HG03280 (cell line): ENCODE measurements around the gene THRAP3.
"Not testable (repeated sequence)": the region's sequence is repeated elsewhere in the genome, so short reads cannot be mapped to it uniquely, and the experiment has no call there.

Source experiments
- ATAC-seq: cut with Tn5 transposase; IDR thresholded peaks from one replicate; pipeline ENCODE4 v1.9.1; 2021; ENCODE audit warnings: mild to moderate bottlenecking, moderate library complexity; ENCODE audit not compliant: unreplicated experiment

Gene THRAP3, protein sequence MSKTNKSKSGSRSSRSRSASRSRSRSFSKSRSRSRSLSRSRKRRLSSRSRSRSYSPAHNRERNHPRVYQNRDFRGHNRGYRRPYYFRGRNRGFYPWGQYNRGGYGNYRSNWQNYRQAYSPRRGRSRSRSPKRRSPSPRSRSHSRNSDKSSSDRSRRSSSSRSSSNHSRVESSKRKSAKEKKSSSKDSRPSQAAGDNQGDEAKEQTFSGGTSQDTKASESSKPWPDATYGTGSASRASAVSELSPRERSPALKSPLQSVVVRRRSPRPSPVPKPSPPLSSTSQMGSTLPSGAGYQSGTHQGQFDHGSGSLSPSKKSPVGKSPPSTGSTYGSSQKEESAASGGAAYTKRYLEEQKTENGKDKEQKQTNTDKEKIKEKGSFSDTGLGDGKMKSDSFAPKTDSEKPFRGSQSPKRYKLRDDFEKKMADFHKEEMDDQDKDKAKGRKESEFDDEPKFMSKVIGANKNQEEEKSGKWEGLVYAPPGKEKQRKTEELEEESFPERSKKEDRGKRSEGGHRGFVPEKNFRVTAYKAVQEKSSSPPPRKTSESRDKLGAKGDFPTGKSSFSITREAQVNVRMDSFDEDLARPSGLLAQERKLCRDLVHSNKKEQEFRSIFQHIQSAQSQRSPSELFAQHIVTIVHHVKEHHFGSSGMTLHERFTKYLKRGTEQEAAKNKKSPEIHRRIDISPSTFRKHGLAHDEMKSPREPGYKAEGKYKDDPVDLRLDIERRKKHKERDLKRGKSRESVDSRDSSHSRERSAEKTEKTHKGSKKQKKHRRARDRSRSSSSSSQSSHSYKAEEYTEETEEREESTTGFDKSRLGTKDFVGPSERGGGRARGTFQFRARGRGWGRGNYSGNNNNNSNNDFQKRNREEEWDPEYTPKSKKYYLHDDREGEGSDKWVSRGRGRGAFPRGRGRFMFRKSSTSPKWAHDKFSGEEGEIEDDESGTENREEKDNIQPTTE

DNA sequence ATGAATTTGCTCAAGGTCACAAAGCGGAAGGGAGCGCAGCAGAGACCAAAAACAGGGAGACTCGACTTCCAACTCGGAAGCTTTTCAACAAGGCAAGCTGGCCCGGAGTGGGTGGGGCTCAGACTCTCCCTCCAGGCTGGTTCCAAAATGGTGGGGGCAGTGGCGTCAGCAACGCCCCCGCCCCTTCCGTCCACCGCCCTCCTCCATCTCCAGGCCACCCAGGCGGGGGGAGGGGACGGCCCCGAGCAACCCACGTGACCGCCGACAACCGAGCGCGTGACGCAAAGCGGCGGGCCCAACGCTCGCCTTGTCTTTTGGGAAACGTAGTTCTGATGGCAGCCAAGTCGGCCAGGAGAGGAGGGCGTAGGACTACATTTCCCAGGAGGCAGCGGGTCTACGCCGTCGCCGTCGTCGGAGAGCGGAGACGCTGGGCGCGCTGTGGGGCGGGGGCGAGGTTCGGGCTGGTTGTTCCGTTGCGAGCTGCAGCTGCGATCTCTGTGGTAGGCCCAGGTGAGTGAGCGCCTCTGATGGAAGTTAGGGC lies at the start of gene THRAP3:
Gene THRAP3 (plus strand): TSS at position 448 of the 541 bp plus-strand sequence. CDS start 58,121 bp downstream, outside the sequence.
- peak; percentile 91 for ATAC-seq

DNA sequence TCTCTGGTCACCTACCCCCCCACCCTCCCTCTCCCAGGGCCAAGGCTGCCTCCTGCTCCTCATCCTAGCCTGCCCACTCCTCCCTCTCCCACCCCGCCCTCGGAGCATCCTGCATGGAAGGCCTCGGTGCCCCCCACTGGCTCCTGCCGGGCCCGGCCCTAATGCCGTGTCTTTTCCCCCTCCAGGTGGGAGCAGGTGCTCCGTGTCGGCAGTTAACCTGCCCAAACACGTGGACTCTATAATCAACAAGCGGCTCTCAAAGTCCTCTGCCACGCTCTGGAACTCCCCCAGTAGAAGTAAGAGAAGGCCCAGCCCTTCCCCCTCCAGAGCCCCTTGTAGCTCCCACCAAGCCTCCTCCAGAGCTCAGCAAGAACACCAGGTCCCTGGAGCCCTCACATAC lies 49.5 kb upstream of the THRAP3 start:
- ATAC-seq: no peak

DNA sequence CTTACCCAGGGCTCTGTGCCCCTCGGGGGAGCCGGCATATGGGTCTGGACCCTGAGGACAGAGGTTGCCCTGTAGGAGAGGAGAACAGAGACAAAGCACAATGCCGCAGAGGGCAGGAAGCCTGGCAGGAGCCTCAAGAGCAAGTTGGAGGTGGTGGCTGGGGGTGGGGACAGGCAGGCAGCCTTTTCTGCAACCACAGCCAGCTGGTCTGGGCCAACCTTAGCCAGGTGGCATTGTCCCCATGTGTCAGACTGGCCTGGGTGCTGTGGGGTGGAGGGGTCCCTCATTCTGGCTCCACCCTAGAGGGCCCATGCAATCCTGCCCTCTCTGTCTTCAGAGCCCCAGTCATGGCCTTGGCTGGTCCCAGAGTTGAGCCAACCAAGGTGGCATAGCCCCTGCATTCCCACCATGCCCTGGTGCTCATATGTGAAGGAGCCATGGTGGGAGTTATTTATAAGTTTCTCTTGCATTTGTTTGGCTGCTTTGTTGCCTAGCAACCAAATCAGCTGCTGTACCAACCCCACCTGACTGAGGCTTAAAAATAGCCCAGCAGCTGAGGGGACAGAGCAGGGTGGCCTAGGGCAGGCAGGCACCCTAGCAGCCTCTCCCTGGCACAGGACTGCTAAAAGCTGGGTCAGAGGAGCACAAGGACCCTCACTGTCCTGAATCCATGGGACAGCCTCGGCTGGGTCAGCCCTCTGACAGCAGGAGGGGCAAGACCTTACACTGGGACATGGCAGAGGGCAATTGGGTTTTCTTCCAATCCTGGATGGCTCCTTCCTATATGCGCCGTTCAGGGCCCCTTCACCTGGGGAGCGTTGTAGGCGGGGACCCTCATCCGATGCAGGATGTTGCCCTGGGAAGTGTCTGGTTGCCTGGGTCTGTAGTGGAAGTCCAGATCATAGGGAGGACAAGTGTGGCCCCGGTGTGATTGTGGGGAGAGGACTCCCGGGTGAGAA lies 48.8 kb upstream of the THRAP3 start:
- ATAC-seq: no peak

DNA sequence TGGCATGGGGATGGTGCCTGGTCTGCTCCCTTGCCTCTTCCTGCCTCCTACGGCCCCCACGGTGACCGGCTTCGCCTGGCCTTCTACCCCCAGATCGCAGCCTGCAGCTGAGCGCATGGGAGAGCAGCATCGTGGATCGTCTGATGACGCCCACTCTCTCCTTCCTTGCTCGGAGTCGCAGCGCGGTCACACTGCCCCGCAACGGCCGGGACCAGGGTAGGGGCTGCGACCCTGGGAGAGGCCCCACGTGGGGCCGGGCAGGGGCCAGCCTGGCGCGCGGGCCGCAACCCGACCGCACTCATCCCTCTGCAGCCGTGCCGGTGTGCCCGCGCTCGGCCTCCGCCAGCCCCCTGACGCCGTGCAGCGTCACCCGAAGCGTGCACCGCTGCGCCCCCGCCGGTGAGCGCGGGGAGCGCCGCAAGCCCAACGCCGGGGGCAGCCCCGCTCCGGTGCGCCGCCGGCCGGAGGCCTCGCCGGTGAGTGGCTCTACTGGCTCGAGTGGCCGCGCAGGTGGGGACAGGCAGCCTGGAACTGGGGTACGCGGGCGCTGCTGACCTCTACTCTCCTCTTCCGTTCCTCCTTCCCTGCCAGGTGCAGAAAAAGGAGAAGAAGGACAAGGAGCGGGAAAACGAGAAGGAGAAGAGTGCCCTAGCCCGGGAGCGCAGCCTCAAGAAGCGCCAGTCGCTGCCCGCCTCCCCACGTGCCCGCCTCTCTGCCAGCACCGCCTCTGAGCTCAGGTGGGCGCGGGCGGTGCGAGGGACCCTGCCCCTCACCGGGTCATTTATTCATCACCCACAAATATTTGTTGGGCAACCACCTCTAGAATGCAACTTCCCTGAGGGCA lies 47.9 kb upstream of the THRAP3 start:
- ATAC-seq: no peak

DNA sequence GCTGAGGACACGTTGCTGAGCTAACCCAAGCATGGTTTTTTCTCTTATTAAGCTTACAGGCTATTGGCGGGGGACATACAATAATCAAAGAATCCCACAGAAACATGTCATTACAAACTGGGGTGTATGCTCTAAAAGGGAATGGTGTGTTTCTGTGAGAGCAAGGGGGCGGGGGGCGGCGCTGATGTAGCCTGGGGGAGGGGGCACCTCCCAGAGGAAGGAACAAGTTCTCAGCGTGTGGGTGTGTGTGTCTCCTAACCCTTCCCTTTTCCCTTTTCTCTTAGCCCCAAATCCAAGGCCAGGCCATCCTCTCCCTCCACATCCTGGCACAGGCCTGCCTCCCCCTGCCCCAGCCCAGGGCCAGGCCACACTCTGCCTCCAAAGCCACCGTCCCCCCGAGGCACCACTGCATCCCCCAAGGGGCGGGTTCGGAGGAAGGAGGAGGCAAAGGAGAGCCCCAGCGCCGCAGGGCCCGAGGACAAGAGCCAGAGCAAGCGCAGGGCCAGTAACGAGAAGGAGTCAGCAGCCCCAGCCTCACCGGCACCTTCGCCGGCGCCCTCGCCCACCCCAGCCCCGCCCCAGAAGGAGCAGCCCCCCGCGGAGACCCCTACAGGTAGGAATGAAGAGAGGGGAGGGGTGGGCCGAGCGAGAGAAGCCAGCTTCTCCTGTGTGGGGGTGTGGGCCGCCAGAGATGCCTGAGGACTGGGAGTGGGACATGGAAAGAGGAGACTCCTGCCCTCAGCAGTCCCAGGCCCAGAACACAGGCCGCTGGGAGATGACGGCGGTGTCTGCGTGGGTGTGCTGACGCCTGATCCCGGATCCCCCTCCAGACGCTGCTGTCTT lies 46.4 kb upstream of the THRAP3 start:
- ATAC-seq: no peak

DNA sequence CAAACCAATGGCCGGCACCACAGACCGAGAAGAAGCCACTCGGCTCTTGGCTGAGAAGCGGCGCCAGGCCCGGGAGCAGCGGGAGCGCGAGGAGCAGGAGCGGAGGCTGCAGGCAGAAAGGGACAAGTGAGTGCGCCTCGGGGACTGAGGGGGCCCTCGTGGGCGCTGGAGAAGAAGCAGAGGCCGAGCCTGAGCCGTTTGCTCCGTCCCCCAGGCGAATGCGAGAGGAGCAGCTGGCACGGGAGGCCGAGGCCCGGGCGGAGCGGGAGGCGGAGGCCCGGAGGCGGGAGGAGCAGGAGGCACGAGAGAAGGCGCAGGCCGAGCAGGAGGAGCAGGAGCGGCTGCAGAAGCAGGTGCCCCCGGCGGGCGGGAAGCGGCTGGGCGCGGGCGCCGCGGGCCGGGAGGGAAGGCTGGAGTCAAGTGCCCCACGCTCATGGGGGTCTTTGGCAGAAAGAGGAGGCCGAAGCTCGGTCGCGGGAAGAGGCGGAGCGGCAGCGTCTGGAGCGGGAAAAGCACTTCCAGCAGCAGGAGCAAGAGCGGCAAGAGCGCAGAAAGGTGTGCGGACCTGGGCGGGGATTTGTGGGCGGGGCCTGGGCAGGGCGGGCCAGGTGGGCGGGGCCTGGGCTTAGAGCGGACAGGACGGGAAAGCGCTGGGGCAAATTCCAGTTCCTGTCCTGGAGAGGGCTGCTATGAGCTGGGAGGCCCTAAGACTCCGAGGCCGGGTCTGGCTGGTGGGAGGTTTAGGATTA lies 45.6 kb upstream of the THRAP3 start:
- no peak for ATAC-seq

DNA sequence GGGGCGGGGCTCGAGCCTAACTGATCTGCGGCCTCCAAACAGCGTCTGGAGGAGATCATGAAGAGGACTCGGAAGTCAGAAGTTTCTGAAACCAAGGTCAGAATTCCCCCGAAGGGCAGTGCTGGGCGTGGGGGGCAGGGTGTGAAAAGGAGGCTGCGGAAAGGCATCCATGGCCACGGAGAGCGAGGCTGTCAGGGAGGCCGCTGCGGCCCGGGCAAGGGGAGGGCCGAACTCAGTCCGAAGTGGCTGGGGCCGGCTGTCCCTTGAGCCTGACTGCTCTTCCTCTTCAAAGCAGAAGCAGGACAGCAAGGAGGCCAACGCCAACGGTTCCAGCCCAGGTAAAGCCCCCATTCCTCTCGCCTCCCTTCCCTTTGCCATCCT lies 45.0 kb upstream of the THRAP3 start:
- ATAC-seq: no peak

DNA sequence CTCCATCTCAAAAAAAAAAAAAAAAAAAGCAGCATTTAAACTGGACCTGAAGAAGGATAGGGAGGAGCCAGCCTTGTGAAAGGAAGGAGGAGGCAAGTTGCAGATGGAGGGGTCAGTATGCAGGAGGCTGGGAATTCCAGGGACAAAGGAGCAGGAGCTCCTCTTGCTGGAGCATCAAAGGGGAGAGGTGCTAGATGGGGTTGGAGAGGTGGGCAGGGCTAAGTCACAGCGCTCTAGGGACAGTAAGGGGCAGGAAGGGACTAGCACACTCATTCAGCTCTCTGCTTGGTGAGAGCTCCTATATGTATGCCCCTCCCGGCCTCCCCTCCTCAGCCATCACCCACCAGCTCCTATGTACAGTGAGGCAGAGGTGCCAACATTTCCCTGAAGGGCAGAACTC lies 41.5 kb upstream of the THRAP3 start:
- ATAC-seq: no peak

DNA sequence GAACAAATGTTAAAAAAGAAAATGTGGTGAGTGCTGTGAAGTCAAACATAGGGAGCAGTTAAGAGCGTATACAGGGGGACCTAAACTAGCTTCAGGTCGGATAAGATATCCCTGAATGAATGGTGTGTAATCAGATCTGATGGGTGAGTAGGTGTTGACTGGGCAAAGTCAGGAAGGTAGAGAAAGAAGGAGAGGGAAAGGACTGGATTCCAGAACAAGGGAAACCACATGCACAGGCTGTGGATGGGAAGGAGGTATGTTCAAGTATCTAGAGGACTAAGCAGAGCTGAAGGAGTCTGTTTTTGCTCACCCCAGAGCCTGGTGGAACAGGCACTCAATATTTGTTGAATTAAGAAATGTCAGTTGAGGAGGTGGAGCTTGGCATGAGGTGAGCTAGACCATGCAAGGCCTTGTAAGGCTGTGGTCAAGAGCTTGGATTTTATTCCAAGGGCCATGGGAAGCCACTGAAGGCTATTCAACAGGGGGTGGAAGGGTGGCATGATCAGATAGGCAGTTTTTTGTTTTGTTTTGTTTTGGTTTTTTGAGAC lies 40.9 kb upstream of the THRAP3 start:
- ATAC-seq: no peak

DNA sequence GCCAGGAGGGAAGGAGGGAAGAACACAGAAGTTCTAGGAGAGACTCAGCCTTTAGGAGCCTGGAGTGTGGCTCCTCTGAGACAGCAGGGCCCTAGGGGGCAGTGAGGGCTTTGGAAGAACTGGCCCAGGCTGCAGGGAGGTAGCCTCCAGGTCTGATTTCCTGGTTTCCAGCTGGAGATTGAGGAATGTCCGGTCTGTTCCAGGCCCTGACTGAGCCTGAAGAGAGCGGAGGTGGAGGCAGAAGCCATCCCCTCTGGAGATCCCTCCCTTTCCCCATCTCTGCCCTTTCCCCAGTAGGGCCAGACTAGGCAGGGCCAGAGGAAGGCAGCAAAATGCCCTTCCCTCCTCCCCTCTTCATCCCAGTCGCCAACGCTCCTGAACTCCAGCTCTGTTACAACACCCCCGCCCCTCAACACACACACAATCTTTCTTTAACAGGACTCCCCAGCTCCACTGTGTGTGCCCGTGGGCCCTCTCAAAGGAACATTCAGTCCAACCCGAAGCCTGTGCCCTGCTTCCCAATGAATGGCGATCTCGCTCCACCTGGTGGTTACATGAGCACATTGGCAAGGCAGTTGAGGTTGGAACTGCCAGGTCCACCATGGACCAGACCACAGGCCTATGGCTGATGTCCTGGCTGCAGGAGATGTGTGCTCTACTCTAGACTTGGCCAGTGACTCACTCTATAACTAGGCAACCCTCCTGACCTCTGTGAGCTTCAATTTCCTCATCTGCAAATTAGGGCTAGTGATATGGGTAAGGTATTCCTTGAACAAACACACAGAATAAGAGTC lies 36.2 kb upstream of the THRAP3 start:
- ATAC-seq: no peak

DNA sequence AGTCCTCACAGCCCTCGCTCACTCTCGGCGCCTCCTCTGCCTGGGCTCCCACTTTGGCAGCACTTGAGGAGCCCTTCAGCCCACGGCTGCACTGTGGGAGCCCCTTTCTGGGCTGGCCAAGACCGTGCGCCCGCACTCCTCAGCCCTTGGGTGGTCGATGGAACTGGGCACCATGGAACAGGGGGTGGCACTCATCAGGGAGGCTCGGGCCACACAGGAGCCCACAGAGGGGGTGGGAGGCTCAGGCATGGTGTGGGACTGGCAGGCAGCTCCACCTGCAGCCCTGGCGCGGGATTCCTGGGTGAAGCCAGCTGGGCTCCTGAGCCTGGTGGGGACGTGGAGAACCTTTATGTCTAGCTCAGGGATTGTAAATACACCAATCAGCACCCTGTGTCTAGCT lies 27.4 kb upstream of the THRAP3 start:
- ATAC-seq: not testable (repeated sequence)

DNA sequence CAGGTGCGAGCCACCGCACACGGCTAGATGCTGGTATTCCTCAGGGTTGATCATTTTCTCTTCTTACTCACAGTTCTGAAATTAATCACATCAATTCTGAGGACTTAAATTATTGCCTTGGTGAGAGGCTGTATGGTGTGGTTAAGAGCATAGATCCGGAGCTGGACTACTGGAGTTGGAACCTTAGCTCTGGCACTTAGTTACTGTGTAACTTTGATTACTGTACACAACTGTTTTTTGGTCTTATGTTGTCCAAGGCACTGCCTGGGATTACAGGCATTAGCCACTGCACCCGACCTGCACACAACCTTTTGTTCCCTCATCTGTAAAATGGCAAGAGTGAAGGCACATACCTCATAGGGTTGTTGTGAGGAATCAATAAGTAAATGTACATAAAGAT lies 25.6 kb upstream of the THRAP3 start:
- ATAC-seq: no peak

DNA sequence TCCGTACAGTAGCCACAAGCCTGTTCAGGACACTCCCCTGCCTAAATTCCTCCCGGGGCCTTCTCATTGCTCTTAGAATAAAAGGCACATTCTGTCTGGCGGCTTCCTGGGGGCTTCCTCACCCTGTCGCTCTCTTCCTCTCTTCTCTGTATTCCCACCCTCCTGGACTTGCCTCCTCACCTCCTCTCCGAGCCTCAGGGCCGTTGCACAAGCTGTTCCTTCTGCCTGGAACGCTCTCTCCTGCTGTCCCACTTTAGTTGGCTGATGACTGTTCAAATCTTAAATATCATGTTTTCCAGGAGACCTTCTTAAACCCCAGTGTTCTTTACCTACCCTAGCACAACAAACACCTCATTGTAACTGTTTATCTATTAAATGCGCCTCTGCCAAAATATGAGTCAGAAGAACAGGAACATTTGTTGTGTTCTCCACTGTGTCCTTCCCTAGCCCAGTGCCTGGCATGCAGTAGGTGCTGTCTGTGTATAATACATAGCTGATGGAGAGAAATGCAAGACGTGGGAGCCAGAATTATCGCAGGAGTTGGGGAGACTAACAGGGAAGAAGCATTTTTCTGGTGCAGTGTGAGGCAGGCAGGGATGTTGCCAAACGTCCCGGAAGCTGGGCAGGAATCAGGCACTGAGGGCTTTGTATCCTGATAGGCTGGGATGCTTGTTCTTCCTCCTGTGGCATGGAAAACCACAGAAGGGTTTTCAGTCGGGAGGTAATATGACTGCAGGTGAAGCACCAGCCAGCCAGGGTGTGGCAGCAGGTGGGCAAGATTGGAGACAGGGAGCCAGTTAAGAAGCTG lies 24.1 kb upstream of the THRAP3 start:
- no peak for ATAC-seq

DNA sequence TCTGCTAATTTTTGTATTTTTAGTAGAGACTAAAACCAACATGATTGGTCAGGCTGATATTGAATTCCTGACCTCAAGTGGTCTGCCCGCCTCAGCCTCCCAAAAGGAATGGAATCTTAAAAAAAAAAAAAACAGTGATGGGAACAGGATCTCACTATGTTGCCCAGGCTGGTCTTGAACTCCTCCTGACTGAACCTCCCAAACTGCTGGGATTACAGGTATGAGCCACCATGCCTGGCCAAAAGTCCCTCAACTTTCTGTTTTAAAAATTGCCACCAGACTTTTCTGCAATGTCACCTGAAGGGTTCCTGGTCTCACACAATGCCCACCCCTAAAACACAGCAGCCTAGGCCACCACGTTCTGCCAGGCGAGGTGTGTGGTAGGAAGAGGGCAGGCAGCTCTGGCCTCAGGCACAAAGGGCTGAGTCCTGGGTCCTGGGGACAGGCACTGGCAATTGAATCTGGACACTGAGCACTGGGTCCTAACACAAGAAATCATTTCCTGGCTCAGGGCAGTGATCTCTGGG lies 21.2 kb upstream of the THRAP3 start:
- ATAC-seq: no peak

DNA sequence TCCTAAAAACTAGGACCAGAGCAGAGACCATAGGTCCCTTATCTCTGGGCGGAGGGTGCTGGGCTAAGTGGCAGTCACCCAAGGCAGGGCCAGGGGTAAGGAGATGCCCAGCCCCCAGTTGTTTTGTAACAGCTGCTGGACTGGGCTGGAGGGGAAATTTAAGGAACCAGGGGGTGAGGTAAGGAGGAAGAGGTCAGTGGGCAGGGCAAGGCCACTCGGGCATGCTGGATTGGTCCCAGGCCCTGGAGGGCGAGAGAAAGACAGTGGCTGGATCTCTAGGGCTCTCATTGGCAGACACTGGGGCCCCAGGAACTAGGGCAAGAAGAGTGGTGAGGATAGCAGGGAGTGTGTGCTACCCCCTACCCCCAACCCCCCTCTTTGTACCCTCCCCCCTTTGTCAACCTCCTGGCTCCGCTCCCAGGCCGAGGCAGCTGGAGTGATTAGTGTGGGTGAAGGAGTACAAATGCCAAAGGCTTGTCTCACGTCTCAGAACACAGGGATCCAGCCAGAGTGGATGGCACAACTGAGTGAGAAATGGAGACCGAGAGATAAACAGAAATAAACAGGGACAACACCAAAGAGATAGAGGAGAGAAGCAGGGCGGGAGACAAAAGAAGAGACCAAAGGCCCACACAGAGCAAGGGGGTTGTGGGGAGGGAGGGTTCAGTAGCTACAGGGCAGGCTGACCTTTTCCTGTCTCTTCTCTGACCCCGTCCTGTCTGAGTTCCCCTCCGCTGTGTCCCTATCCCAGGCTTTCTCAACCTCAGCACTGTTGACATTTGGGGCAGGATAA lies 20.5 kb upstream of the THRAP3 start:
- no peak for ATAC-seq
